ENCODE results near the gene COL5A1.

GRCh38 chr9:134772331-134772730, 130.7 kb downstream of the COL5A1 start:
- TF ChIP-seq, protein P1, sequence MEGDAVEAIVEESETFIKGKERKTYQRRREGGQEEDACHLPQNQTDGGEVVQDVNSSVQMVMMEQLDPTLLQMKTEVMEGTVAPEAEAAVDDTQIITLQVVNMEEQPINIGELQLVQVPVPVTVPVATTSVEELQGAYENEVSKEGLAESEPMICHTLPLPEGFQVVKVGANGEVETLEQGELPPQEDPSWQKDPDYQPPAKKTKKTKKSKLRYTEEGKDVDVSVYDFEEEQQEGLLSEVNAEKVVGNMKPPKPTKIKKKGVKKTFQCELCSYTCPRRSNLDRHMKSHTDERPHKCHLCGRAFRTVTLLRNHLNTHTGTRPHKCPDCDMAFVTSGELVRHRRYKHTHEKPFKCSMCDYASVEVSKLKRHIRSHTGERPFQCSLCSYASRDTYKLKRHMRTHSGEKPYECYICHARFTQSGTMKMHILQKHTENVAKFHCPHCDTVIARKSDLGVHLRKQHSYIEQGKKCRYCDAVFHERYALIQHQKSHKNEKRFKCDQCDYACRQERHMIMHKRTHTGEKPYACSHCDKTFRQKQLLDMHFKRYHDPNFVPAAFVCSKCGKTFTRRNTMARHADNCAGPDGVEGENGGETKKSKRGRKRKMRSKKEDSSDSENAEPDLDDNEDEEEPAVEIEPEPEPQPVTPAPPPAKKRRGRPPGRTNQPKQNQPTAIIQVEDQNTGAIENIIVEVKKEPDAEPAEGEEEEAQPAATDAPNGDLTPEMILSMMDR (conservative IDR thresholded peaks at IDR 0.05; ENCODE audit: low read depth, low read length) = no peak
- no peak for TF ChIP-seq EZH2 (IDR thresholded peaks at IDR 0.05; ENCODE audit: low read length, unreplicated experiment)
